HG02885 (cell line): Measurements from ENCODE around the gene THAP9.
"Not testable (repeated sequence)": the region's sequence is repeated elsewhere in the genome, so short reads cannot be mapped to it uniquely, and the experiment has no call there.

Experiments
- ATAC-seq: cut with Tn5 transposase; IDR thresholded peaks from one replicate; pipeline ENCODE4 v1.9.1; 2021; ENCODE audit warnings: mild to moderate bottlenecking; ENCODE audit not compliant: unreplicated experiment, poor library complexity

THAP9 gene

GRCh38 chr4:82893942-82894341, 6.6 kb upstream of the THAP9 start:
- no peak for ATAC-seq

- ATAC-seq = no peak
Measured at GRCh38 chr4:82896755-82897154, 3.8 kb upstream of the THAP9 start.

DNA sequence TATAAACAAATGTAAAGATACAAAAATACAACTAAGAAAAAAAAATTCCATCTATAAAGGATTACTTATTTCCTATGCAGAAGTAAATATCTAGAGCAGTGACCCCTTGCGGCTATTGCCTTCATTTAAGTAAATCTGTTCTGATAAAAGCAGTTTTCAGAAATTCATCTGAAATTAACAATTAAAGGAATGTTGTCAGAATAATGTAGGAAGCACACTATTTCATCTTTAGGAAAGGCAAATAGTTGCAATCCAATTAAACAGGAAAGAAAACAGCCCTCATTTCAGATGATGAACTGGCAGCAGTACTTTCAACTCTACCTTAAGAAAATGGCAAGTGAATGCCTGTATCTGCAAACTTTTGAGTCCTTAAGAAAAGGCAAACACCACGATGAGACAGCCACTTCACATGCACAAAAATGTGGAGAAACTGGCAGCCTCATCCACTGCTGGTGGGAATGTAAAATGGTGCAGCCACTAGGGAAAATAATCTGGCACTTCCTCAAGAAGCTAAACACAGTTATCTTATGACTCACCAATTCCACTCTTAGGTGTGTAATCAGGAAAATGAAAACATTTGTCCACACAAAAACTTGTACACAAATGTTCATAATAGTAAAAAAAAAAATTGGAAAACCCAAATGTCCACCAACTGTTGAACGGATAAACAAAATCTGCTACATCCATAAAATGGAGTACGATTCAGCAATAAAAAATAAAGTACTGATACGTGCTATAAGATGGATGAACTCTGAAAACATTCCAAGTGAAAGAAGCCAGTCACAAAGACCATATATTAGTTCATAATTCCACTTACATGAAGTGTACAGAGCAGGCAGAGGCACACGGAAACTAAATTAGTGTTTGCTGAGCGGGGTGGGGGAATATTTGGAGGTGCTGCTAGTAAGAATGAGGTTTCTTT, 2.0 kb upstream of the THAP9 start:
- no peak for ATAC-seq

DNA sequence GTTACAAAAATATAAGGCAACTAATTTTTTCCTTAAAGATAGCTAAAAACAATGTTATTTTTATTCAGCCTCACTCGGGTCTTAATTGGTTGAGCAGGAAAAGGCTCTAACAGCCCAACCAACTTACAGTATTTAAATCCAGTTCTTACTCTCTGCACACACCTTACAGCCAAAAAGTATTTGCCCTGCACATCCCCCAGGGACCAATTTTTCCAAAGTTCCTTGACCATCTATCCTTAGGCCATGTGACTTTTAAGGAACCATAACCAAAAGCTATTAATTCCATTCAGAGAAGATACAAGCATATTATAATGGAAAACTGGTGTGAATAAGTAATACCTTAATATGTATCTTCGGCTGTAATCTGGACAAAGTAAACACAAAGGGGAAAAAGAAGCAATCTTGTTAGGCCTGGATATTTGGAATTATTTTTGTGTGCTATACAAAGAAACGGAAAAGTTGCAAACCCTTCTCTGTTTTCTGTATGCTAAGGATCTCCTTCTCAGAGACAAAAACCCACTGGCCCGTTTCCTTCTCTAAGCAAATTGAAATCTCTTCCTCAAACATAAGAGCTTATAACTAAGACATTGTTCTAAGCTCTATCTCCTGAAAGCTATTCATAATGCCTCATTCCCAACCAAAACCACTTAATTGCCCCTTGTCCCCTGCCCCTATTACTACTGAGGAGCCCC, 1.0 kb upstream of the THAP9 start:
- ATAC-seq = no peak

DNA sequence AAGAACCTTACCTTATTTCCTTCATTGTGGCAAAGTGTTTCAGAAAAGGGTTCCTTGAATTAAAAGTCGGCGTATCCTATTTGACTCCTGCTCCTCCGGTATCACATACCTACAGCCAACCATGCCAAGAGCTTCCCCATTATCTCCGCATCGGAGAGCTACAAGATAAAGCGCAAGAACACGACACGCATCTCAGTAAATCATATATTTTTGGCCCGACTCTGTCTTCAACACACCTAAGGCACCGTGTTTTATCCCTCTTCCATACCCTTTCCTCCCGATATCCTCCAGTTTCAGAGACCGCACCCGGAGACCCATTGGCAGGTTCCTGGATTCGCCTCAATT, 497 bp upstream of the THAP9 start:
- ATAC-seq = peak; percentile 4

DNA sequence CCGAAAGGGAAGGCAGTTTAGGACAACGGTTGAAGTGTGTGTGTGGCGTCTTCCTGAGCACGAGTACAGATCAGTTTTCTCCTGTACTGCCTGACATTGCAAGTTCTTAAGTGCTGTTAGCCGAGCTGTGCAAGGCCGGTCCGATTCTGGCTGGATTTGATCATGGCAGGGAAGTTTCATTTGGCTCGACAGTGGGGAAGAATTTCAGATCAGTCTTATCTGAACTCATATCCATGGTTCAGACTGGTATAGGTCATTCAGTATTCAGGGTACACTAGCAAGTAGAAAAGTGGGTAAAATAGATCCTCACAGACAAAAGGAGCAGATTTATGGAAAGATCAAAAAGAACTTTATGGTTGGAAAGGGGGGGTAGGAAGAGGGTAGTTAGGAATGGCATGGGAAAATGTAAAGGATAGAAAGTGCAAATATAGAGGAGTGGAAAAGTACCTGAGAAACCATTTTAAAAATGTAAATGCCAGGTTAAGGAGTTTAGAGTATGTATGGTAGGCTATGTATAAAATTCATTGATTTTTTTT, 716 bp downstream of the THAP9 start:
- no peak for ATAC-seq

GRCh38 chr4:82903737-82904136, 3.2 kb downstream of the THAP9 start:
- no peak for ATAC-seq

GRCh38 chr4:82905205-82905604, 4.7 kb downstream of the THAP9 start:
- ATAC-seq = peak; percentile 59

DNA sequence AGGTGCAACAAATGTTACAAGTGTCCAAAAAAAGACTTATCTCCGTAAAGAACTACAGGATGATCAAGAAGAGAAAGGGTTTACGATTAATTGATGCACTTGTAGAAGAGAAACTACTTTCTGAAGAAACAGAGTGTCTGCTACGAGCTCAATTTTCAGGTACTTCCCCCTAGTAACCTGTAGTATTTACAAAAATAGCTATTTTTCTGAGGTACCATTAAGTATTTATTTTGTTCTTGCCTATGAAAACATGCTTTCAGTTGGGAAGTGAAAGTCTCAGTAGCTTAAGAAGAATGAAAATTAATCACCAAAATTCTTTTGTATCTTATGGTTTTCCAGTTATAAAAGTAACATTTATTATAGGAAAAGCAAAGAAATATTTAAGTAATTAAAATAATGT, 5.9 kb downstream of the THAP9 start:
- peak; percentile 51 for ATAC-seq

GRCh38 chr4:82909326-82909725, 8.8 kb downstream of the THAP9 start:
- ATAC-seq = no peak

DNA sequence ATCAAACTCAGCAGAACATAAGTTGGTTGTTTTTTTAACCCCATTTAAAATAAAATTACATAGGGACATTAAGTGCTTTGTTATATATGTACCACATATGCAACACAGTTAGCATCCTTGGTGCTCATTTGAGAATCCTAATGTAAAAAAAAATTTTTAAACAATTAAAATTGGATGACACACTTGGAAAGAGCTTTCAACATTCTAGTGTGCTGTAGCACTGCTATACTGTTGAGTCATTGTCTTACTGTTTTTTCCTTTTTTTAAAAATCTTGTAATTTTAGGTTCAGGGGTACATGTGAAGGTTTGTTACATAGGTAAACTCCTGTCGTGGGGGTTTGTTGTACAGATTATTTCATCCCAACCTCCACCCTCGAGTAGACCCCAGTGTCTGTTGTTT, 12.8 kb downstream of the THAP9 start:
- ATAC-seq = no peak

DNA sequence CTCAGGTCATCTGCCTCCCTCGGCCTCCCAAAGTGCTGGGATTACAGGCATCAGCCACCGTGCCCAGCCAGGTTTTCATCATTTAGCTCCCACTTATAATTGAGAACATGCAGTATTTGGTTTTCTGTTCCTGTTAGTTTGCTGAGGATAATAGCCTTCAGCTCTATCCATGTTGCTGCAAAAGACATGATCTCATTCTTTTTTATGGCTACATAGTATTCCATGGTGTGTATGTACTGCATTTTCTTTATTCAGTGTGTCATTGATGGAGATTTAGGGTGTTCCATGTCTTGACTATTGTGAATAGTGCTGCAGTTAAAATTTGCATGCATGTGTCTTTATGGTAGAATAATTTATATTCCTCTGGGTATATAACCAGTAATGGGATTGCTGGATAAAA, 13.4 kb downstream of the THAP9 start:
- not testable (repeated sequence) for ATAC-seq

DNA sequence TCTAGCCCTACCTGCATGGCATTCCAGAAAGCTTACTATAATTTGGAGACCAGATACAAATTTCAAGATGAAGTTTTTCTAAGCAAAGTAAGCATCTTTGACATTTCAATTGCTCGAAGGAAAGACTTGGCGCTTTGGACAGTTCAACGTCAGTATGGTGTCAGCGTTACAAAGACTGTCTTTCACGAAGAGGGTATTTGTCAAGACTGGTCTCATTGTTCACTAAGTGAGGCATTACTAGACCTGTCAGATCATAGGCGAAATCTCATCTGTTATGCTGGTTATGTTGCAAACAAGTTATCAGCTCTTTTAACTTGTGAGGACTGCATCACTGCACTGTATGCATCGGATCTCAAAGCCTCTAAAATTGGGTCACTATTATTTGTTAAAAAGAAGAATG, 17.6 kb downstream of the THAP9 start:
- no peak for ATAC-seq

GRCh38 chr4:82919386-82919785, 18.9 kb downstream of the THAP9 start:
- ATAC-seq = no peak

DNA sequence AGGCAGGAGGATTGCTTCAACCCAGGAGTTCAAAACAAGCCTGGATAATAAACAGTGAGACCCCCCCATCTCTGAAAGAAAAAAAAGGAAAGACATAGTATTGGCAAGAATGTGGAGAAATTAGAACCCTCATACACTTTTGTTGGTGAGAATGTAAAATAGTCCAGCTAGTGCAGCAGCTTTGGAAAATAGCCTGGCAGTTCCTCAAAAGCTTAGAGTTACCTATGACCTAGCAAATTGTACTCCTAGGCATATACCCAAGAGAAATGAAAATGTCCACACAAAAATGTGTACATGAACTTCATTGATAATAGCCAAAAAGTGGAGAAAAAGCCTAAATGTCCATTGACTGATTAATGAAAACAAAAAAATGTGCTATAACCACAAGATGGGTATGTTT, 21.3 kb downstream of the THAP9 start:
- ATAC-seq = no peak

- ATAC-seq = no peak
Measured at GRCh38 chr4:82930848-82931755, 30.6 kb downstream of the THAP9 start.

DNA sequence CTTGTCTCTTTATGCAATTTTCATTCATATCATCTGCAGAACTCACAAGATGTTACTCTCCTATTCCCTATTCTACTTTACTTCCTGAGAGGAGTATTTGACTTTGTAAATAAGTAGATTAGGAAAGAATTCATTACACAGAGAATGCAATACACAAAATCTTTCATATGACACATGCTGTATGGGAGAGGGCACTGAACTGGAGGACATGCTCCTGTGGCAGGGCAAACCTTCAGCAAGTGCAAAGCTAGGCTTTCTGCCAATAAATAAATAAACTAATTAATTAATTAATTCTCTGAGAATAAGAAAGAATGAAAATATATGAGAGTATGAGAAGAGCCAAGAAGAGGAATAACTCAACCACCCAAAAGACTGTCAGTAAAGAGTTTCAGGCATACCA, 33.9 kb downstream of the THAP9 start:
- no peak for ATAC-seq

- no peak for ATAC-seq
Measured at GRCh38 chr4:82939414-82939813, 38.9 kb downstream of the THAP9 start.

GRCh38 chr4:82947498-82947897, 47.0 kb downstream of the THAP9 start:
- ATAC-seq = no peak

DNA sequence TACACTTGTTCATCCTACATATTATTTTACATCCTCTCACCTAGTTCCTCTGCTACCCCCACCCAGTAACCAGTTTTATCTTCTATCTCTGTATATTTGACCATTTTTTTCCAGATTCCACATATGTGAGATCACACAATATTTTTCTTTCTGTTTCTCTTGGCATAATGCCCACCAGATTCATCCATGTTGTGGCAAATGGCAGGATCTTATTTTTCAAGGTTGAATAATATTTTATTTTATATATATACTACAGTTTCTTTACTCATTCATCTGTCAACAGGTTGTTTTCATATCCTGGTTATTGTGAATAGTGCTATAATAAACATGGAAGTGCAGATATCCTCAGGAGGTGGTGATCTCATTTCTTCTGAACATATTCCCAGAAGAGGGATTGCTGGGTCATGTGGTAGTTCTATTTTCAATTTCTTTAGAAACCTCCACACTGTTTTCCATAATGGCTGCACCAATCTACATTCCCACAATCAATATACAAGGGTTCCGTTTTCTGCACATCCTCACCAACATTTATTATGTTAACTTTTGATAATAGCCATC, 48.2 kb downstream of the THAP9 start:
- ATAC-seq = no peak
